ENCODE data around the gene POU6F1.

GRCh38 chr12:51229116-51229809 is 11.4 kb upstream of the POU6F1 start:
- TF ChIP-seq EZH2phosphoT487 (IDR thresholded peaks at IDR 0.05; ENCODE audit: borderline replicate concordance, low read depth, low read length) (no peak), CTCF (conservative IDR thresholded peaks at IDR 0.05; ENCODE audit: low read length) (no peak)
